ENCODE measurements around the gene SRP68.
"Not testable (repeated sequence)": the region's sequence is repeated elsewhere in the genome, so short reads cannot be mapped to it uniquely, and the experiment has no call there.

SRP68 gene

DNA sequence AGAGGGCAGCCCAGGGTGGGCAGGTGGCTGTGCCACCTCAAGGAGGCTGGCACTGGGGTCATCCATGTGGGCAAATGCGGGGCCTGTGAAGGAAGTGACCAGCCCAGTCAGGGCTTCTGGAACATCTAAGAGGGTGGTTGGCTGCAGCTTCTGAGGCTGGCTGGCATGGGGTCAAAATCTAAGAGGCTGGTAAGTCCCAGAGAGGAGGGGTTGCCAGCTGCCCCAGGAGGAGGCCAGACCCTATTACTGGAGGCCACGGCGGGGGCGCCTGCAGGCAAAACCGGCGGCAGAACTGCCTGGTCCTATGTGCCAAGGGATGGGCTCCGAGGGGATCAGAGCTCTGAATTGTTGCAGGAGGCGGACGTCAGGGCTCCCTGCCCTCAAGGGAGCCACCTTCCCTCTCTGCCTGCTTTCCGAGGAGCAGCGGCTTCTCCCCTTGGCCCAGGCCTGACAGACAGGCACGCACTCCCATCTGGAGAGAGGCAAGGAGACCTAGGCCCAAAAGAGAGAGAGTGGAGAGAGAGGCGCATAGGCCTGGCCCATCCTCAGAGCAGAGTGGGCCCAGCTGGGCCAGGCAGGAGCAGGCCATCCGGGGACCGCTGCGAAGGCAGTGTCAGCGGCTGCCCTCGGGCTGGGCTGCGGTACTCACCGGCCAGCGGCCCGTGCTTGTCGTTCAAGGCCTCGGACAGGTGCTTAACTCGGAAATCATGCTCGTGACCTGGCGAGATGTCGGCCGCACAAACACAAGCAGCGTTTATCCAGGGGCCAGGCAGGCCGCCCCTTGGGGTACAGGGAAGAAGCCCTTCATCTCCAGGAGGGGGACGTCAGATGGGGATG is 17.6 kb upstream of the SRP68 start:
- DNase-seq, result no peak

DNA sequence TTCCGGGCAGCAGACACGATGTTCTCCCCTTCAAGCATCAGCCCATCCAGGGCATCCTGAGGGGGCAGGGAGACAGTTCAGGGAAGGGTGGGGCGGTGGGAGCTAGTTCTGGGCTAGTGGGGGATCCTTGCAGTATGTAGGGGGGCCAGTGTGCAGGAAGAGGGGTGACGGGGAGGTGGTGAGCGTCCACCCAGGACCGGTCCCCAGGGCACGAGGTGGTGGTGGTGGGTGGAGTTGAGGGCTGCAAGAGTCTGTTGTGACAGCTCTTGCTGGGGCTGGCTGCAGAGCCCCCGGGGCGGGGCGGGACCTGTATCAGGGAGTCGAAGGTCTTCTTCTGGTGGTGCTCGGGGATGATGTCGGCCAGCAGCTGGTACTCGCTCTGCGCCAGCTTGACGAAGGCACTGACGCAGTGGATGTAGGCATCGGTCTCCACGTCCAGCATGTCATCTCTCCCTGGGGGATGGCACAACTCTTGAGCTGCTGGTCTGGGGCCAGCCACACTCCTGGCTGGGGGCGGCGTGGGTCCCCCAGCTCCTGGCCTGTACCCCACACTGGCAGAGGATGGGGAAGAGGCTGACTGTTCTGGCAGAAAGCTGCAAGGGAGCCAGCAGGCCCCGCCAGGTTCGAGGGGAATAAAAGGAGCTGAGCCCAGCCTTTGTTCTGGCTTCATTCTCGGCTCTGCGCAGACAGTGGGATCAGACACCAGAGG is 16.7 kb upstream of the SRP68 start:
- DNase-seq, result no peak

DNA sequence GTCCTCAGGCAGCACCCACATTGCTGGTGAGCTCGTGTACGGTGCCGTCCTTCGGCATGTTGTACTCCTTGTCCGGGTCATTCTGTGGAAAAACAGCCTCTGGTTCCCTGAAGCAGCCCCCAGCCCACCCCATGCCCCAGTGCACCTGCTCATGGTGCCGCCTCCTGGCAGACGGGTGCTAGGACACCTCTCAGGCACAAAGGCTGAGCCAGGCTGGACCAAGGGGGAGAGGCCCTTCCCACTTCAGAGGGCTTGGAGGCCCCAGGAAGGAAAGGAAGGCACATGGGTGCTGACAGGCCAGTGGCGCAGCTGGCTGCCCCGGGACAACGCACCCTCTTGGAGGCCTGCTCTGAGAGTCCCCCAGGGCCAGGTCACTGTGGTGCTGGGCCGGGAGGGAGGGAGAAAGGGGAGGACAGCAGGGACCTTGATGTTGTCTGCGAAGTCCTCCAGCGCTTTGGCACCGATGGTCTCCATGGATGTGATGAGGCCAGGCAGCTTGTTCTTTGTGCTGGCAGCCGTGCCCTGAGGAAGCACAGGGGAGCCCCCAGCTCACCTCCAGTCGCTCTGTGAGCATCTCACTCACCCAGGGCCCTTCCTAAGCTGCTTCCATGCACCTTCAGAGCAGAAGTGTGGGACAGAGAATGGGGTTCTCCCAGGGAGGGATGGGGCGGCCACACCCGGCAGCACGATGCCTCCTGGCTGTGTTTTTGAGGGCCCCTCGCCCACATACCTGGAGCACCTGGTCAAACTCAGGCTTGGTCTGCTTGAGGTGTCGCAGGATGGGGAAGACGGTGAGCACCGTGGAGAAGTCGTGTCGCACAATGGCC is 15.9 kb upstream of the SRP68 start:
- no peak for DNase-seq

DNA sequence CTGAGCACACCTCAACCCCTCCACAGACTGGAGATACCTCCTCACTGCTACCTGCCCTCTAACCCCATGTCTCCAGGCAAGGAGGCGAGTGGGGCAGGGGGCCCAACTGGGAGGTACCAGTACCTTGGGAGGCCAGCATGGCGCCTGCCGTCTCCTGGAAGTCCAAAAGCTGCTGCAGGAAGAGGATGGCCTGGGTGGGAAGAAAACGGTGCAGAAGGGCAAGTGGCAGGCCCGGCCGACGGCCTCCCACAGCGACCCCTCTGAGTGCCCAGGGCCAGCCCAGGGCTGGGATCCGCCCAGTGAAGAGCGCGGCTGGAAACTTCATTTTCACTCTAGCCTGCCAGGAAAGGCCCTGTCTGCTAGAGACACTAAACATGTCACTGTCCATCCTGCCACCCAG is 15.2 kb upstream of the SRP68 start:
- DNase-seq, result no peak

DNA sequence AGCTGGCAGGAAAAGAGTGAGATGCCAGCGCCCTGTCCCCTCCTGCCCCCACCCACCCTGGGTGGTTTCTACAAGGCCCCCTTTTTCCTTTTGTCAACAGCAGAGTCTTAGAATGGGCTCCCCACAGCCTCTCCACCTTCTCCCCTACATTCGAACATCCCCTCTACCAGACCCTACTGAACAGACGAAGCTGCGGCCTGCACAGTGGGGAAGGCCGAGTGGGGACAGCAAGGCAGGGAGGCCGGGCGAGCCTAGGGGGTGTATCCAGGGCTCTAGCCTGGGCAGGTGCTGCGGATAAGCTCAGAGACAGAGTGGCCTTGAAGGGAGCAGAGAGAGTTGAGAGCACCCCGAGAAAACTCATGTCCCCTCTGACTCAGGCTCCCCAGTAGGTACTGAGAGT is 14.1 kb upstream of the SRP68 start:
- no peak for DNase-seq

DNA sequence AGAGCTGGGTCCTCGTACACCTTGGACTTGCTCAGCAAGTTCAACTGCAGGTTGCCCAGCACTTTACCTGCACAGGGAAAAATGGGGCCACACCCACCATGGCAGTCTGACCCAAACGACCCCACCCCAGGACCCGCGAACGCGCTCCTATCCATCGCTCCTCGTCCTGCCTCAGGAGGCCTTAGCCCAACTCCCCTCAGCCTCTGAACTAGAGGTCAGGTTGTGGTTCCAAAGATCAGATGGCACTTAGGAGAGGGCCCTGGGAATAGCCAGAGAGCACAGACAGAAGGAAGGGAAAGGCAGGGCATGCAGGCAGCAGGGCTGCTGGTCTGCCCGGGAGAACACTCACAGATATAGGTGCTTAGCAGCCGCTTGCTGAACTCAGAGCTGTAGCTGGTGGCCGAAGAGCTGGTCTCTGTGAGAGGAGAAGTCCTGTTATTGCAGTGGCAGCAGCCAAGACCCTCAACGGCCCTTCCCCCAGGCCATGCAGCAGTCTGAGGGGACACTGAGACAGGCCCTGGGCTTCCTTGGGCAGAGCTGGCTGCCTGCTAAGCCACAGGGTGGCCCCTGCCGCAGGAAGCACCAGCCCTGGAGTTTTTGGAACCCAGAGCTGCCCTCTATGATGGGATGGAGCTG is 13.5 kb upstream of the SRP68 start:
- no peak for DNase-seq

DNA sequence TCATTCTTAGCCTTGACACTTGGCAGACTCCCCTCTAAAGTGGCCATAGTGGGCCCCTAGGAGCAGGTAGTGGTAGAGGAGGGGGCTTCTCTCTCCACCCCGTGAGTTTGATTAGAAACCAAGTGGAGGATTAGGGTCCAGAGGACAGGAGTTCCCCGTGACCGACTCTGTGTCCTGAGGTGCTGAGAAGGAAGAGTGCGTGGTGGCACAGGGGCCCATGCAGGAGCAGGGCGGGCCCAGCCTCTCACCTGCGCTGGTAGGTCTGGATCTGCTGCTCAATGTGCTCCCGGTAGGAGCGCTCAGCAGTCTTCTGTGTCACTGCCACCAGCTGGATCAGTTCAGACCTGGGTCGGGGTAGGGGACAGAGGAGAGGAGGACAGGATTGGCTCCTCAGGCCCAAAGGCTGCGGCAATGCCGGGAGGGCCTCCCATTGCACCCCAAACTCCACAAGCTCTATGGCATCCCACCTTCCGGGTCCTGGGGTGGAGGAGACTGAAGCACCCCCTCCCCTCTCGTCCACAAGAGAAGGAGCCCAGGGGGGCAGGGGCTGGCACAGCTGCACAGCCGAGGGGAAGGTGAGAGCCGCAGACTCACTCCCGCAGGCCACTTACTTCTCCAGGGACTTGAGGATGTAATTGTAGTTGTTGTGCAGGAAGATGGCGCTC is 12.9 kb upstream of the SRP68 start:
- no peak for DNase-seq

DNA sequence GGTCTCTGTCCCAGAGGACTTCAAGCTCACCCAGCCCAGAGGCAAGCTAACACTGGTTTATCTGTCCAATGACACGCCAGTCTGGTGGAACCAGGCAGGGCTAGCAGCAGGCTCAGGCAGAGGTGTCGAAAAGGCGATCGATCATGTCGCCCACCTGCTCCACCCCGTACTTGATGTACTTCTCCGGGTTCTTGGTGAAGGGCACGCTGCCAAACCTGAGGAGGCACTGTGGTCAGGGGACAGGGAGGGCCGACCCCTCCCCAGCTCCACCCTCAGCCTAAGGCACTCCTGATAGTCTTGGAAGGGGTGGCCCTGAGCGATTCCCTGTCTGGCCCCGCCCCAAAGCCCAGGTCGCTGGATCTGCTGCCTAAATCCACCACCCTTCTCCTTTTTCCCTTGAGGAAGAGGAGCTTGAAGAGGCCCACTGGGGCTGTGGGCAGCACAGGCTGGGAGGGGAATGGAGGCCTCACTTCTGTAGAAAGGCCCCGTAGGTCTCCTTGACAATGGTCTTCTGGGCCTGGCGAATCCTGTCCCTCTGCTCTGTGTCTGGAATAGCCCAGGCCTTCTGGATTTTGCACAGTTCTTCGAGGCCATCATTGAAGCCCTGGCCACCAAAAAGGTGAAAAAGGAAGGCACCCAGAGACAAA is 11.3 kb upstream of the SRP68 start:
- no peak for DNase-seq

DNA sequence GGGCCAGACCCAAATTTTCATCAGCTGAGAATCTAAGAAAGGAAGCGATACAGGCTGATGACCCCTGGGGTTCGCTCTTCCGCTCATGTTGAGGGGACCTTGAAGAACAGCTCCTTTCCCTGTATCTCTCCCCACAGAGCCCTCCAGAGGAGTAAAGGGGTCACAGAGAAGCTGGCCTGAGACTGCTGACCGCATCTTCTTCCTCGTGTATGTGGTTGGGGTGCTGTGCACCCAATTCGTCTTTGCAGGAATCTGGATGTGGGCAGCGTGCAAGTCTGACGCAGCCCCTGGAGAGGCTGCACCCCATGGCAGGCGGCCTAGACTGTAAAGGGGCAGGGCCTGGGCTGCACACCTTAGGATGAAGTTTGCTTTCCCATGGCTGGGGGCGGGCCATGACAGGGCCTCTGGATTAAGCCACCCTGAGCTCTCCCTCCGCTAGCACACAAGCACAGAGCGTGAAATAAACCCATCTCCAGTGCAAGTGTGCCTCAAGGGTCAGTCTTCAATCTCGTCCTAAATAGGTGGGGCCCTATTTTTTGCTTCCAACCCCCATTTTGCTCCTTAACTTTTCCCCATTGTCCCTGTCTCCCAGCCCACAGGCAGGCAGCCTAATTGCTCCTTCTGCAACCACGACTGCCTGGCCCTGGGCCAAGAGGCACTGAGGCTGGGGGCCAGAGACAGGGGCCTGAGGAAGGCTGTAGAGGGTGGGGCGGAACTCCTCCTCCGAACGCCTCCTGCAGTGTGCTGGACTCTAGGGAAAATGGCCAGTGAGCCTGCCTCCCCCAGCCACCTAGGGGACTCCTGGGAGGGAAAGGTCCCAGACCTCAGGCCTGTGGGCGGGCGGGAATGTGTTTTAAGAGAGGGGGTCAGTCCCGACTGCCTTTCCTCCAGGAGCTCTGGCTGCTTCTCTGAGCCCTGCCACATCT is 10.3 kb upstream of the SRP68 start:
- DNase-seq, result no peak

DNA sequence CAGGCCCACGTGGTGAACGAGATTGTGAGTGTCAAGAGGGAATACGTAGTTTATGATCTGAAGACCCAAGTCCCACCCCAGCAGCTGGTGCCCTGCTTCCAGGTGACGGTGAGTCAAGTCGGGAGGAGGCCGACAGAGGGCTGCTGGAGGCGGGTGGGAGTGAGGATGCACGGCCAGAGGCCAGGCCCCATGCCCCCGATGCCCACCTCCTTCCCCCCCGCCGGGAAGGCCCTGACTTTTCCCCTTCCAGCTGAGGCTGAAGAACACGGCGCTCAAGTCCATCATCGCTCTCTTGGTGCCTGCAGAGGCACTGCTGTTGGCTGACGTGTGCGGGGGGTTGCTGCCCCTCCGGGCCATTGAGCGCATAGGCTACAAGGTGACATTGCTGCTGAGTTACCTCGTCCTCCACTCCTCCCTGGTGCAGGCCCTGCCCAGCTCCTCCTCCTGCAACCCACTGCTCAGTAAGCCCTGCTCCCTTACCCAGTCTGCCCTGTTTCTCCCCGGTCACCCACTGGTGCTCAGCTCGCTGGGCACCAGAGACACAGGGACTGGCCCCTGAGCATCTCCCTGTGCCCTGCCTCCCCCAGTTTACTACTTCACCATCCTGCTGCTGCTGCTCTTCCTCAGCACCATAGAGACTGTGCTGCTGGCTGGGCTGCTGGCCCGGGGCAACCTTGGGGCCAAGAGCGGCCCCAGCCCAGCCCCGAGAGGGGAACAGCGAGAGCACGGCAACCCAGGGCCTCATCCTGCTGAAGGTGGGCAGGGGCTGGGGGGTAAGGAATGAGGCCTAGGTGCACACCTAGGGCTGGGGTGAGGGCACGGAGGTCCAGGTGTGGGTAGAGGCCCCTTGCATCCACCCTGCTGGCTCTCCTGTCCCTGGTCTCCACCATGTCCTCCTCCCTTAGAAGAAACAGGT is 9.2 kb upstream of the SRP68 start:
- DNase-seq, result no peak

DNA sequence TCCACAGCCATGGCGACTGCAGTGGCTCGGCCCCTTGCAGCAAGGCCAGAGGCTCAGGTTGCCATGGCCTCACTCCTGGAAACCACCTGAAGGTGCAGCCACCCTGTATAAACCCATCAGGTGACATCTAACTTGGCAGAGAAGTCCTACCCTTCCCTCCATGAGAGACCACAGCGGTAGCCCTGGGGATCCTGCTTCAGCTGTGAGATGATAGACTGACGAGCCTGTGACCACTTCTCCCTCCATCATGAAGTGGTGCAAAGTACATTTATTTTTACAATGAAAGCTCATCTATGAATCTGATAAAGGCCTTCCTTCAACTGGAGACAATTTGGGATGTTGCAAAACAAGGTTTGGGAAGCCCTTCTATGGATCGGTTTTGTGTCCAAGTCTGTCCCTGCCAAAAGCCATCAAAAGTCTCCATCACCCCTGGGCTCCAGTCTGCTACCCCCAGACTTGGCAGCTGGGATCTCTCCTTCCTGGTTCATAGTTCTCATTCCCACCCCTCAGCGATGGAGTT is 8.5 kb upstream of the SRP68 start:
- no peak for DNase-seq

DNA sequence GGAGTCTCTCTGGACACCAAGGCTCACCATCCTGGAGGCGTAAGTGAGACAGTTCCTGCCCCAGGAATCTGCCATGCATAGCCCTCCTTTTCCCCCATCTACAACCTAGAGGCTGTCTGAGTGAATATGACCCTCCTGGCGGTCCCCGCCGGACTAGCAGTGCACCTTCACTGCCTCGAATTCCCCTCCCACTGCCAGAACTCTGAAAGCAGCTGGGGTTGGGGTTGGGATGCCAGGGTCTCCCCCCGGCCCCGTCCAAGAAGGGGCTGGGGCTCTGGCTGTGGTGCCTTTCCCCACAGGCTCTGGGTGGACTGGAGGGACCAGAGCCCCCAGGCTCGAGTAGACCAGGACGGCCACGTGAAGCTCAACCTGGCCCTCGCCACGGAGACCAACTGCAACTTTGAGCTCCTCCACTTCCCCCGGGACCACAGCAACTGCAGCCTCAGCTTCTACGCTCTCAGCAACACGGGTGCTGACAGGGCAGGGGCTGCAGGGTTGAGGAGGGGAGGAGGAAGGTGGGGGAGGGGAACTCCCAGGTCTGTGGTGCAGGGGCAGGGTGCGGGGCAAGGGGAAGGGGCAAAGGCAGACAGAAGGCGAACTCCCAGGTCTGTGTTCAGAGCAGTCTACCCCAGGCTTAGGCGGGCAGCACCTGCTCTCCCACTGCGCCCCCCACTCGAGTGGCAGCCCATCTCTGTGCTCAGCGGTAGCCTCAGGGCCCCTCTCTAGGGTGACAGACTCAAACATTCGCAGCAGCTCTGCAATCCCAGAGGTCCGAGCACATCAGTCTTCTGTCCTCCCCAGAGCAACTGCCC is 7.8 kb upstream of the SRP68 start:
- DNase-seq, result no peak

DNA sequence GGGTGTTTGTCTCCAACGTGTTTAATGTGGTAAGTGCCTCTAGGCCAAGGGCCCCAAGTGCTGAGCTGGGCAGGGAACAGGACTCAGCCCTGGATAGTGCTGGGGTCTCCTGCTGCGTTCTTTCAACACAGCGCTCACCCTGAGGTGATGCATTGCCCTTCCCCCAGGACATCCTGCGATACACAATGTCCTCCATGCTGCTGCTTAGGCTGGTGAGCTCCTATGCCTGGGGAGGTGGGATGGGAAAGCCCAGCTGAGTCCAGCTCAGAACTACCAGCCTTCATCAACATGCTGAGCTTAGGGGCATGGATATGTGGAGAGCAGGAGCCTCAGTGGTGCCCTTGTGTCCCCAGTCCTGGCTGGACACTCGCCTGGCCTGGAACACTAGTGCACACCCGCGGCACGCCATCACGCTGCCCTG is 7.2 kb upstream of the SRP68 start:
- no peak for DNase-seq

DNA sequence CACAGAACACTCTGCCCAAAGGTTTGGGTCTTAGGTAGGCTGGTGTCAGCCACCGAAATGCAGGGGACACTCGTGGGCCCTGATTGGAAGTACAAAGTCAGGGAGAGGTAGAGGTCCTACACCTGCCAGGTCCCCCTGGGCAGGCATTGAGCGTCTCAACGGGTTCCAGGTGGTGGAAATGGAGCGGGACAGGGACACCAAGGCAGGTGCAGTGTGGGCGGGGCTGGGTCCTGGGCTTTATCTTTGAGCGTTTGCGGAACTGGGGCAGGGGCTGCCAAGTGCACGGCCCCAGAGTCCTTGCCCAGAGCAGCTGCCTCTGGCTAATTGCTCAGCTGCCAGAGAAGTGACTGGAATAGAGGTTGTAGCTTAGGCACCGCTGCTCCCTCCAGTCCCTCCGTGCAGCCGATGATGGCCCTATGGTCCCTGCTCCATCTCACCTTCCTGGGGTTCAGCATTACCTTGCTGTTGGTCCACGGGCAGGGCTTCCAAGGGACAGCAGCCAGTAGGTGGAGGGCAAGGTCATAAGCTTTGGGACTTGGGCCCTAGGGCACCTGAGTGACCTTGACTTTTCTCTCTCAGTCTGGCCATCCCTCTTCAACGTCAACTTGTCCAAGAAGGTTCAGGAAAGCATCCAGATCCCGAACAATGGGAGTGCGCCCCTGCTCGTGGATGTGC is 6.7 kb upstream of the SRP68 start, which contains the start of gene ZACN:
TSS of gene ZACN (plus strand) at position 323 of the 675 bp plus-strand sequence. CDS start at position 406, 83 bp downstream.
- no peak for DNase-seq

DNA sequence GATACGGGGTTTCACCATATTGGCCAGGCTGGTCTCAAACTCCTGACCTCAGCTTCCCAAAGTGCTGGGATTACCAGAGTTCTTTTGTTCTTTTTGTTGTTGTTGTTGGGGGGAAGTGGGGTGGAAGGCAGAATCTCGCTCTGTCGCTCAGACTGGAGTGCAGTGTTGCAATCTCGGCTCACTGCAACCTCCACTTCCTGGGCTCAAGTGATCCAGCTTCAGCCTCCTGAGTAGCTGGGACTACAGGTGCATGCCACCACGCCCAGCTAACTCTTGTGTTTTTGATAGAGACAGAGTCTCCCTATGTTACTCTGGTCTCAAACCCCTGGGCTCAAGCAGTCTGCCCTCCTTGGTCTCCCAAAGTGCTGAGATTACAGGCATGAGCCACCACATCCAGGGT is 6.1 kb upstream of the SRP68 start:
- DNase-seq, result not testable (repeated sequence)

DNA sequence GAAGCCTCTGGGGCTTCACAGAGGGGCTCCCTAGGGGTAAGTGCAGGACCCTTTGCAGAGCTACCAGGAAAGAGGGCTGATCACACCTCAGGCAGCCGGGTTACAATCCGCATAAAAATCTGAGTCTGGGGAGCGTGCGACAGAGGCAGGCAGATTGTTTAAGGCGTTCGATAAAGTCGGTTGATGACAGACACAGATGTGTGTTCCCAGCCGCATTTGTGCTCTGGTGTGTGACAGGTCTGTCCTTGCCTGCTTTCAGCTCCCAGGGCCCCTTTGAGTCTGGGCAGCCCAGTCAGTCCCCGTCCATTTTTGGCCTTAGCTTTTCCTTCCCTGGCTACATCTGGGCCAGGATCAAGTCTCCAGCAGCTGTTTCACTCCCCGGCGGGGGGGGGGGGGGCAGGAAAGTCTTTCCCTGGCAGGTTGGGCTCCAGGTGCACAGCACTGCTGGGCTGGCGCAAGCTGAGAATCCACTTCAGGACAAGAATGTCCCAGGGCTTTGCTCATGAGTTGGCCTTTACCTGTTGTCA is 5.3 kb upstream of the SRP68 start:
- no peak for DNase-seq

DNA sequence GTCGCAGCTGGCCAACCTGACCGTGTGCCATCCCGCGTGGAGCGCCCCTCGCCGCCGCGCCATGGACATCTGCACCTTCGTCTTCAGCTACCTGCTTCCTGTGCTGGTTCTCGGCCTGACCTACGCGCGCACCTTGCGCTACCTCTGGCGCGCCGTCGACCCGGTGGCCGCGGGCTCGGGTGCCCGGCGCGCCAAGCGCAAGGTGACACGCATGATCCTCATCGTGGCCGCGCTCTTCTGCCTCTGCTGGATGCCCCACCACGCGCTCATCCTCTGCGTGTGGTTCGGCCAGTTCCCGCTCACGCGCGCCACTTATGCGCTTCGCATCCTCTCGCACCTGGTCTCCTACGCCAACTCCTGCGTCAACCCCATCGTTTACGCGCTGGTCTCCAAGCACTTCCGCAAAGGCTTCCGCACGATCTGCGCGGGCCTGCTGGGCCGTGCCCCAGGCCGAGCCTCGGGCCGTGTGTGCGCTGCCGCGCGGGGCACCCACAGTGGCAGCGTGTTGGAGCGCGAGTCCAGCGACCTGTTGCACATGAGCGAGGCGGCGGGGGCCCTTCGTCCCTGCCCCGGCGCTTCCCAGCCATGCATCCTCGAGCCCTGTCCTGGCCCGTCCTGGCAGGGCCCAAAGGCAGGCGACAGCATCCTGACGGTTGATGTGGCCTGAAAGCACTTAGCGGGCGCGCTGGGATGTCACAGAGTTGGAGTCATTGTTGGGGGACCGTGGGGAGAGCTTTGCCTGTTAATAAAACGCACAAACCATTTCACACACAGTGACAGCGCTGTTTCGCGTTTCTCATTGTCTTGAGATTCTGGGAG is 4.7 kb upstream of the SRP68 start:
- DNase-seq, result no peak

All from activated T-cell treated with anti-CD3 and anti-CD28 coated beads for 4 hours (primary cell).